K562 (cell line): ENCODE data around the gene PI4KA. TPM values are rescaled to one million over a fixed set of nuclear protein-coding genes. Genes with fewer than 3 reads are reported as not detected.

ENCODE experiments used
- GTF3C2 ChIP-seq: IDR thresholded peaks from 3 replicates; pipeline ENCODE4 v1.6.1; 2011; ENCODE audit warnings: borderline replicate concordance, mild to moderate bottlenecking, moderate library complexity; ENCODE audit not compliant: insufficient read length; ENCODE audit errors: extremely low read depth
- KAT8 ChIP-seq: fragments of 450-650 bp; IDR thresholded peaks from 2 replicates; pipeline ENCODE4 v1.6.1; 2016; ENCODE audit warnings: low read depth, mild to moderate bottlenecking
- ZNF655 ChIP-seq: fragments of 250-450 bp; sonication (Bioruptor Pico); IDR thresholded peaks from 2 replicates; pipeline ENCODE4 v1.5.0; 2021
- polyA plus RNA-seq, 8 experiments: library from polyadenylated mRNA; depleted of rRNA in 4 of 8; stranded (reverse) in 5 of 8; unstranded in 3 of 8; fragments of >200 nt; fragmentation: Nextera tagmentation in 2 of 8; fragmentation: Illumina TruSeq in 1 of 8; extraction: Ambion mirVana in 2 of 8; extraction: Trizol in 1 of 8; gene quantifications; 2 replicates each; pipeline versions ENCODE4 v1.2.1 to v1.2.3, GENCODE V29; 2011 to 2014; ENCODE audit warnings: inconsistent platforms in 1 of 8, missing spikeins in 1 of 8
- total RNA-seq, 7 experiments: library from RNA; depleted of rRNA in 6 of 7; stranded (reverse); fragments of >200 nt in 6 of 7; fragmentation: Illumina TruSeq in 2 of 7; extraction: Trizol in 2 of 7; gene quantifications; 2 replicates each; pipeline versions ENCODE4 v1.2.1 to v1.2.3, GENCODE V29; 2011 to 2021; ENCODE audit warnings: low replicate concordance in 1 of 7
- TF ChIP-seq, protein P1 (sequence below), 2 experiments: fragments of 450-650 bp; IDR thresholded peaks; 2 replicates each; pipeline ENCODE4 v1.6.1; 2016; ENCODE audit warnings: mild to moderate bottlenecking in 2 of 2, borderline replicate concordance in 1 of 2, low read depth in 1 of 2, moderate library complexity in 1 of 2
- TF ChIP-seq, protein P2 (sequence below), 2 experiments: fragments of 450-650 bp; IDR thresholded peaks; 2 replicates each; pipeline ENCODE4 v1.6.1; 2016
- TF ChIP-seq, protein P3 (sequence below): sonication (generic); formaldehyde crosslinking; IDR thresholded peaks from 2 replicates; pipeline ENCODE4 v1.8.0; 2023; ENCODE audit warnings: mild to moderate bottlenecking, missing genetic modification reagents

PI4KA gene
- total and polyA plus RNA-seq, 9 of the 15 experiments (the other 6 are each of a cell fraction or from before 2014, with no cell fraction given), result 7.3 to 187 (median 84.7) TPM

DNA sequence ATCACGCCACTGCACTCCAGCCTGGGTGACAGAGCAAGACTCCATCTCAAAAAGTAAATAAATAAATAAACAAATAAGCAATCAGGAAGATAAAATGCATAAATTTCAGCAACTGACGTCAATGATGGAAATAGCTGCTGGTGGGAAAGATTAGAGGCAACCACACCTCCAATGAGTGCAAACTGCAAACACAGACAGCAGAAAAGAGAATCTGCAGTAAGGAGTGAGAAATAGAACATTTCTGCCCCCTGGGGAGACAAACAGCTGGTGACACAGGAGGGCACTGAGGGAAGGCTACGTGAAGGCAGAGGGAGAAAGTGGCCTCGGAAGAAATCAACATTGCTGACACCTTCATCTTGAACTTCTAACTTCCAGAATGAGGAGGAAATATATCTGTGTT, 6.5 kb downstream of the PI4KA start (continued):
- TF ChIP-seq, protein P1, sequence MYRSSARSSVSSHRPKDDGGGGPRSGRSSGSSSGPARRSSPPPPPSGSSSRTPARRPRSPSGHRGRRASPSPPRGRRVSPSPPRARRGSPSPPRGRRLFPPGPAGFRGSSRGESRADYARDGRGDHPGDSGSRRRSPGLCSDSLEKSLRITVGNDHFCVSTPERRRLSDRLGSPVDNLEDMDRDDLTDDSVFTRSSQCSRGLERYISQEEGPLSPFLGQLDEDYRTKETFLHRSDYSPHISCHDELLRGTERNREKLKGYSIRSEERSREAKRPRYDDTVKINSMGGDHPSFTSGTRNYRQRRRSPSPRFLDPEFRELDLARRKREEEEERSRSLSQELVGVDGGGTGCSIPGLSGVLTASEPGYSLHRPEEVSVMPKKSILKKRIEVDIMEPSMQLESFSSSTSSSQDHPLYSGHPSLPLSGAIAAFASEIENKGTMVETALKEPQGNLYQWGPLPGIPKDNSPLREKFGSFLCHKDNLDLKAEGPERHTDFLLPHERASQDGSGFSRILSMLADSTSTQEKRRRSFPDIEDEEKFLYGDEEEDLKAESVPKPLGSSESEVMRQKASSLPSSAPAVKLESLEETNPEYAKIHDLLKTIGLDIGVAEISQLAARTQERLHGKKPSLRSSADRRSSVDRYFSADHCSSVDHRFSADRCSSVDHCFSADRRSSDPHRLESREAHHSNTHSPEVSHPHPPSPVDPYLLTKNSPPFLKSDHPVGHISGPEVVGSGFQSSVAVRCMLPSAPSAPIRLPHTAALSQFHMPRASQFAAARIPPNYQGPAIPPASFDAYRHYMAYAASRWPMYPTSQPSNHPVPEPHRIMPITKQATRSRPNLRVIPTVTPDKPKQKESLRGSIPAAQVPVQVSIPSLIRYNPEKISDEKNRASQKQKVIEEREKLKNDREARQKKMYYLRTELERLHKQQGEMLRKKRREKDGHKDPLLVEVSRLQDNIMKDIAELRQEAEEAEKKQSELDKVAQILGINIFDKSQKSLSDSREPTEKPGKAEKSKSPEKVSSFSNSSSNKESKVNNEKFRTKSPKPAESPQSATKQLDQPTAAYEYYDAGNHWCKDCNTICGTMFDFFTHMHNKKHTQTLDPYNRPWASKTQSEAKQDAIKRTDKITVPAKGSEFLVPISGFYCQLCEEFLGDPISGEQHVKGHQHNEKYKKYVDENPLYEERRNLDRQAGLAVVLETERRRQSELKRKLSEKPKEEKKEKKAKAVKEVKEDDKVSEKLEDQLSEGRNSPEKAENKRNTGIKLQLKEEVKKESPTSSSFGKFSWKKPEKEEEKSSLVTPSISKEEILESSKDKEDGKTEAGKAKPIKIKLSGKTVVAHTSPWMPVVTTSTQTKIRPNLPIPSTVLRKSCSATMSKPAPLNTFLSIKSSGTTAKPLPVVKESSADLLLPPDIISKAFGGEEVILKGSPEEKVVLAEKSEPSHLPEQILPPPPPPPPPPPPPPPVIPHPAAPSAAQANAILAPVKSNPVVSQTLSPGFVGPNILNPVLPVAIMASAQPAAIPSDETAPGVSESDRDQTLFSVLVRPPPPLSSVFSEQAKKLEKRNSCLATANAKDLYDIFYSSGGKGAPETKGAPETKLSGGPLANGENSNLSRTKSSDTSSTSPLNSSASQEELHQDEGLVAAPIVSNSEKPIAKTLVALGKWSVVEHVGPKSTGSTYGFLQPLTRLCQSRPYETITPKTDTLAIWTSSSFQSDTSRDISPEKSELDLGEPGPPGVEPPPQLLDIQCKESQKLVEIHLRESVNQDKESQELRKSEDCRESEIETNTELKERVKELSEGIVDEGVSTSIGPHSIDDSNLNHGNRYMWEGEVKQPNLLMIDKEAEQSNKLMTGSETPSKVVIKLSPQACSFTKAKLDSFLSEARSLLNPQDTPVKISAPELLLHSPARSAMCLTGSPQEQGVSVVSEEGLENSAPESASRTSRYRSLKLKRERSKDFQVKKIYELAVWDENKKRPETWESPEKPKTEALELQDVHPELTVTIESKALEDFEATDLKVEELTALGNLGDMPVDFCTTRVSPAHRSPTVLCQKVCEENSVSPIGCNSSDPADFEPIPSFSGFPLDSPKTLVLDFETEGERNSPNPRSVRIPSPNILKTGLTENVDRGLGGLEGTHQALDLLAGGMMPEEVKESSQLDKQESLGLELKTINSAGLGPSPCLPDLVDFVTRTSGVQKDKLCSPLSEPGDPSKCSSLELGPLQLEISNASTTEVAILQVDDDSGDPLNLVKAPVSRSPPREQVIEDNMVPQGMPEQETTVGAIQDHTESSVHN (IDR thresholded peaks at IDR 0.05; ENCODE audit: borderline replicate concordance in 1 of 2, low read depth in 1 of 2), result no peak
- no peak for TF ChIP-seq KAT8
- TF ChIP-seq ZNF655 (CRISPR knock-in tag), result no peak
- TF ChIP-seq, protein P2, sequence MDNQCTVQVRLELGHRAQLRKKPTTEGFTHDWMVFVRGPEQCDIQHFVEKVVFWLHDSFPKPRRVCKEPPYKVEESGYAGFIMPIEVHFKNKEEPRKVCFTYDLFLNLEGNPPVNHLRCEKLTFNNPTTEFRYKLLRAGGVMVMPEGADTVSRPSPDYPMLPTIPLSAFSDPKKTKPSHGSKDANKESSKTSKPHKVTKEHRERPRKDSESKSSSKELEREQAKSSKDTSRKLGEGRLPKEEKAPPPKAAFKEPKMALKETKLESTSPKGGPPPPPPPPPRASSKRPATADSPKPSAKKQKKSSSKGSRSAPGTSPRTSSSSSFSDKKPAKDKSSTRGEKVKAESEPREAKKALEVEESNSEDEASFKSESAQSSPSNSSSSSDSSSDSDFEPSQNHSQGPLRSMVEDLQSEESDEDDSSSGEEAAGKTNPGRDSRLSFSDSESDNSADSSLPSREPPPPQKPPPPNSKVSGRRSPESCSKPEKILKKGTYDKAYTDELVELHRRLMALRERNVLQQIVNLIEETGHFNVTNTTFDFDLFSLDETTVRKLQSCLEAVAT (IDR thresholded peaks at IDR 0.05), result no peak
- TF ChIP-seq GTF3C2, result no peak
- TF ChIP-seq, protein P3, sequence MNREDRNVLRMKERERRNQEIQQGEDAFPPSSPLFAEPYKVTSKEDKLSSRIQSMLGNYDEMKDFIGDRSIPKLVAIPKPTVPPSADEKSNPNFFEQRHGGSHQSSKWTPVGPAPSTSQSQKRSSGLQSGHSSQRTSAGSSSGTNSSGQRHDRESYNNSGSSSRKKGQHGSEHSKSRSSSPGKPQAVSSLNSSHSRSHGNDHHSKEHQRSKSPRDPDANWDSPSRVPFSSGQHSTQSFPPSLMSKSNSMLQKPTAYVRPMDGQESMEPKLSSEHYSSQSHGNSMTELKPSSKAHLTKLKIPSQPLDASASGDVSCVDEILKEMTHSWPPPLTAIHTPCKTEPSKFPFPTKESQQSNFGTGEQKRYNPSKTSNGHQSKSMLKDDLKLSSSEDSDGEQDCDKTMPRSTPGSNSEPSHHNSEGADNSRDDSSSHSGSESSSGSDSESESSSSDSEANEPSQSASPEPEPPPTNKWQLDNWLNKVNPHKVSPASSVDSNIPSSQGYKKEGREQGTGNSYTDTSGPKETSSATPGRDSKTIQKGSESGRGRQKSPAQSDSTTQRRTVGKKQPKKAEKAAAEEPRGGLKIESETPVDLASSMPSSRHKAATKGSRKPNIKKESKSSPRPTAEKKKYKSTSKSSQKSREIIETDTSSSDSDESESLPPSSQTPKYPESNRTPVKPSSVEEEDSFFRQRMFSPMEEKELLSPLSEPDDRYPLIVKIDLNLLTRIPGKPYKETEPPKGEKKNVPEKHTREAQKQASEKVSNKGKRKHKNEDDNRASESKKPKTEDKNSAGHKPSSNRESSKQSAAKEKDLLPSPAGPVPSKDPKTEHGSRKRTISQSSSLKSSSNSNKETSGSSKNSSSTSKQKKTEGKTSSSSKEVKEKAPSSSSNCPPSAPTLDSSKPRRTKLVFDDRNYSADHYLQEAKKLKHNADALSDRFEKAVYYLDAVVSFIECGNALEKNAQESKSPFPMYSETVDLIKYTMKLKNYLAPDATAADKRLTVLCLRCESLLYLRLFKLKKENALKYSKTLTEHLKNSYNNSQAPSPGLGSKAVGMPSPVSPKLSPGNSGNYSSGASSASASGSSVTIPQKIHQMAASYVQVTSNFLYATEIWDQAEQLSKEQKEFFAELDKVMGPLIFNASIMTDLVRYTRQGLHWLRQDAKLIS (CRISPR knock-in tag), result no peak
